ENCODE data around the gene BLOC1S5.

Gene BLOC1S5, protein sequence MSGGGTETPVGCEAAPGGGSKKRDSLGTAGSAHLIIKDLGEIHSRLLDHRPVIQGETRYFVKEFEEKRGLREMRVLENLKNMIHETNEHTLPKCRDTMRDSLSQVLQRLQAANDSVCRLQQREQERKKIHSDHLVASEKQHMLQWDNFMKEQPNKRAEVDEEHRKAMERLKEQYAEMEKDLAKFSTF

DNA sequence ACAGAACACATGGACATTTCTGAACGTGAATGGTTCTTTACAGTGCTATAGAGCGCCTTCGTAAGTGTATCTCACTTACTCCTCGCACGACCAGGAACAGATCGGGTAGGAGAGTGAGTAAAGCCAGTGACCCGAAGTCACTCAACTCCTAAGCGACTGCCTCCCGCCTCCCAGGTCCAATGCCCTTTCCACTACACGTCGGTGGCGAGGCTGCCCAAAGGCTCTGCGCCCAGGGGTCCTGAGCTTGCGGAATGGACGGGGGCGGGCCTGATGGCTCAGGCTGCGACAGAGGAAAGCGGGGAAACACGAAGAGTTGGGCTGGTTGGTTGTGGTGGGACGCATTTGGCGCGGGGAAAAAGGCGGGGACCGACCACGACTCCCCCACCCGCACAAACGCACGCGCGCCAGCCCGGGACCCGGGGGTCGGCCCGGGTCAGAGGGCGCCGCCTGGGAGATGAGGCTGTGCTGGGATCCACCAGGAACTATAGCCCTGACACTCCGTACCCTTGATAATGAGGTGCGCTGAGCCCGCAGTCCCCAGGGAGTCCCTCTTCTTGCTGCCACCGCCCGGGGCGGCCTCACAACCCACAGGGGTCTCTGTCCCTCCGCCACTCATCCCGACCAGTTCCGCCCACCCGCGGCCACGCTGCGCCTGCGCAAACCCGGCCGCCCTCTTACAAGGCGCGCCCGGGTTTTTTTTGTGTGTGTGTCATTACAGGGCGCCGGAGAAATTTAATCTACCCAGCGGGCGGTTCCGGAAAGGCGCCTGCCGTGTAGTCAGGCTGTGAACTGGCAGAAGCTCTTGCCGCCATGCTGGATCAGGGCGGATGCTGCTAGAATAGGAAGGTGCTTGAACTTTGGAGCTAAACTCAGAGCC lies at the start of gene BLOC1S5:
TSS of gene BLOC1S5 (minus strand) at position 629 of the 877 bp plus-strand sequence. CDS start at position 616, 13 bp downstream.
- peak within 1 kb of the TSS; percentile 90 for H3K4me3 ChIP-seq (ENCODE audit: low read depth, low read length)
- peak; percentile 95 for DNase-seq (ENCODE audit: low read depth)
- TF ChIP-seq, protein P1, sequence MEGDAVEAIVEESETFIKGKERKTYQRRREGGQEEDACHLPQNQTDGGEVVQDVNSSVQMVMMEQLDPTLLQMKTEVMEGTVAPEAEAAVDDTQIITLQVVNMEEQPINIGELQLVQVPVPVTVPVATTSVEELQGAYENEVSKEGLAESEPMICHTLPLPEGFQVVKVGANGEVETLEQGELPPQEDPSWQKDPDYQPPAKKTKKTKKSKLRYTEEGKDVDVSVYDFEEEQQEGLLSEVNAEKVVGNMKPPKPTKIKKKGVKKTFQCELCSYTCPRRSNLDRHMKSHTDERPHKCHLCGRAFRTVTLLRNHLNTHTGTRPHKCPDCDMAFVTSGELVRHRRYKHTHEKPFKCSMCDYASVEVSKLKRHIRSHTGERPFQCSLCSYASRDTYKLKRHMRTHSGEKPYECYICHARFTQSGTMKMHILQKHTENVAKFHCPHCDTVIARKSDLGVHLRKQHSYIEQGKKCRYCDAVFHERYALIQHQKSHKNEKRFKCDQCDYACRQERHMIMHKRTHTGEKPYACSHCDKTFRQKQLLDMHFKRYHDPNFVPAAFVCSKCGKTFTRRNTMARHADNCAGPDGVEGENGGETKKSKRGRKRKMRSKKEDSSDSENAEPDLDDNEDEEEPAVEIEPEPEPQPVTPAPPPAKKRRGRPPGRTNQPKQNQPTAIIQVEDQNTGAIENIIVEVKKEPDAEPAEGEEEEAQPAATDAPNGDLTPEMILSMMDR (IDR thresholded peaks at IDR 0.05; ENCODE audit: low read depth, low read length, missing control alignments), result no peak

DNA sequence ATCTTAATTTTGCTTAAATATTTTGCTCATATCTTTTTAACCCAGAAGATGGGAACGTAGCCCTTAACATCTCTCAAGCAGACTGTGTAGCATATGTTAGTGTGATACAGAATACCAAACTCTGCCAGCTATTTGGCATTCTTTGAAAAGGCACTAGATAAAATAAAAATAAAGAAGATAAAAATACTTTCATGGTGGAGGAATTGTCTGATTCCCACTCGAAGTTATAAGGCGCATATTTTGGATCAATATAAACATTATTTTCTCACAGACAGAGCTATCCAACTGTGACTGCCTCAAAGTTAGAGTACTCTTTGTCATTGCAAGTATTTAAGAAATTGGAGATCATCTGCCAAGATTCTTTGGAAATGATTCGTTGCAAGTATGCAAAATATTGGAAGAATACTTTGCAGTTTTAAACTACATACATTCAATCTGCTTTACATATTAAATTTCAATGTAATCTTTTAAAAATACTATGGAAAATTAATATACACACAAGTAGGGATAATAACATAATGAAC lies 49.0 kb upstream of the BLOC1S5 start:
- TF ChIP-seq, protein P1 (IDR thresholded peaks at IDR 0.05; ENCODE audit: low read depth, low read length, missing control alignments), result no peak
- H3K4me3 ChIP-seq (ENCODE audit: low read depth, low read length), result no peak overlapping the region
- DNase-seq (ENCODE audit: low read depth), result no peak

DNA sequence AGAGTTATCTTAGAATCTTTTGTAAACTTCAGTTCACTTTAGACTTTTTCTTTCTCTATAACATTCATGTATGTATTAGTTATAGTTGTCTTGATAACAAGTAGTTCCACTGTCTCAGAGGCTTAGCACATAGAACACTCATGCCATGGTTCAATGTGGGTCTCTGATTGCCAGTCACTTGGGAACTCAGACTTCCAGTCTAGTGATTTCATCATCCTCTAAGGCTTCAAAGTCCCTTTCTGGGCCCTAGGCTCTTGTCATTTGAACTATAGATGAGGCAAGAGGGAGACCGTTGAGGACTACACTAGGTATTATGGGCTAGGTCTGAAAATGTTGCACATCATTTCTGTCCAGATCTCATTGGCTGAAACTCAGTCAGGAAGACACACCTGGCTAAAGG lies 46.5 kb upstream of the BLOC1S5 start:
- no peak for DNase-seq (ENCODE audit: low read depth)
- TF ChIP-seq, protein P1 (IDR thresholded peaks at IDR 0.05; ENCODE audit: low read depth, low read length, missing control alignments), result no peak
- no peak overlapping the region for H3K4me3 ChIP-seq (ENCODE audit: low read depth, low read length)

DNA sequence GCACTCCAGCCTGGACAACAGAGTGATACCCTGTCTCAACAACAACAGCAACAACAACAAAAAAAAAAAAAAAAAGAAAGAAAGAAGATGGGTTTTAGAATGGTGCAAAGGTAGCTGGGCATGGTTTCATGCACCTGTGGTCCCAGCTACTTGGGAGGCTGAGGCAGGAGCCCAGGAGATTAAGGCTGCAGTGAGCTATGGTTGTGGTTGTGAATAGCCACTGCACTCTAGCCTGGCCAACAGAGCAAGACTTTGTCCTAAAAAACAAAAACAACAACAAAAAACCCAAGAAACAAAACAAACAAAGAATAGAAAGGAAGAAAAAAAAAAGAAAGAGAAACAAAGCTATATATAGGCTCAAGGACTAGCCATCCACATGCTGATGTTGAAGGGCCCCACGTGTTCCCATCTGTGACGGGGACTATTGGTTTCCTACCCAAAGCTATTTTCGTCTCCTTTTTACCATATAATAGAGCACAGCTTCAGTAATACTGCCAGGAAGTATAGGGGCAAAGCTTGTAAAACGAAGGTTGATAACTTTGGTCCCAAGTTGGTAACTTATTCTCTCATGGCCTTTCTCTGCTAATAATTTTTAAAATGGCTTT lies 46.0 kb upstream of the BLOC1S5 start:
- no peak overlapping the region for H3K4me3 ChIP-seq (ENCODE audit: low read depth, low read length)
- no peak for DNase-seq (ENCODE audit: low read depth)
- TF ChIP-seq, protein P1 (IDR thresholded peaks at IDR 0.05; ENCODE audit: low read depth, low read length, missing control alignments), result no peak

DNA sequence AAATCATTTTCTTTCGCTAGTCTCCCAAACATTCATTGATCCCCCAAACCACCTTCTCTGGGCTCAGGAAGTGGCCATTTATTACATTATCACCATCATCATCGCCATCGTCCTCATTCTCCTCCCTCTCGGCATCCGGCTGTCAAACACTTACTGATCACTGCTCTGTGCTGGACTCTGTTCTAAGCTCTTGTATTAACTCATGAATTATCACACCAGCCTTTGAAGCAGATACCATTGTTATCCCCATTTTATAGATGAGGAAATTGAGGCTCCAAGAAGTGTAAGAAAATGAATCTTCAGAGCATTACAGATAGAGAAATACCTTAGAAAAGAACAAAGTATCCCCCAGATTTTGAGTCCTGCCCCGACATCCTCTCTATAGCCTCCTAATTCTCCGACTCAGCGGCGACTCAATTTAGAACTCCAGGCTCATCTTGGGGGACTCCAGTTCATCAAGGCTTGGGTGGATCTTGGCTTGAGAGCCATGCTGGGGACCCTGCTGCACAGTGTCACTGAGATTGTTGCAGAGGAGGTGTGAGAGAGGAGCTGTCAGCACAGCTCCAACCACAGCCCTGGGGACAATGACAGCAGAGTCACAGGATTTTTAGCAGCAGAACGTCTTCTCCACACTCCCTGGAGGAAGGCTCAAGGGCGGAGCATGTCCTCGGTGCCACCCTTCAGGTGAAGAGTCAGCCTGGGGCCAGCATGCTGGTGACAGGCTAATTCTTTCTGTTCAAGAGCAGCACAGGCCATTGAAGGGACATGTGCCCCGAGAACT lies 44.8 kb upstream of the BLOC1S5 start:
- DNase-seq (ENCODE audit: low read depth), result no peak
- TF ChIP-seq, protein P1 (IDR thresholded peaks at IDR 0.05; ENCODE audit: low read depth, low read length, missing control alignments), result no peak
- H3K4me3 ChIP-seq (ENCODE audit: low read depth, low read length), result no peak overlapping the region

DNA sequence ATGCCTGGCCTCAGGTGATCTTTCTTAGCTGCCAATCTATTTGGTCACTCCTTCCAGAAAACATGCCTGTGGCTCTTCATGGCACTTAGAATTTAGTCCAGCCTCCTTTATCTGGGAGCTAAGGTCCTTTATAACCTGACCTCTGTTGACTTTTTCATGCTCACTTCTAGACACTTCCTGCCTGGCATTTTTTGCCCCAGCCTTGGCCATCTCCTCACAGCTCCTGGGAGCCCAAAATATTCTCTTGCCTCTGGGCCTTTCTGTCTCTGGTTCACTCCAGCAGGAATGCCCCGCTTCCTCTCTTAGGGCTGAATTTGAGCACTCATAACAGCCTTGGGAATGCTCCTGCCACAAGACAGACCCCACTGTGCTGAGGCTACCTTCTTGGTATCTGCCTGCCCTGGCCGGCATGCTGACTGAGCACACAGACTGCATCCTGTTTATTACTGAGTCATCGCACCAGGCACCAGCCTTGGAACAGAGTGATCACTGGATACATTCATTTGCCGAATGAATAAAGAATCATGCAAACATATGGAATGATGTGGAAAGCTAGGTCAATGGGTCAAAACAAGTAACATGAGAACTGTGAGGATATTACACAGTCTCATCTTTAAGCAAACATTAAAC lies 44.0 kb upstream of the BLOC1S5 start:
- TF ChIP-seq, protein P1 (IDR thresholded peaks at IDR 0.05; ENCODE audit: low read depth, low read length, missing control alignments), result no peak
- no peak for DNase-seq (ENCODE audit: low read depth)
- no peak overlapping the region for H3K4me3 ChIP-seq (ENCODE audit: low read depth, low read length)

Measured in GM12864 (cell line).